Left colon (tissue), 2 donors: ENCODE results near the gene PKLR. TPM values are rescaled to one million over a fixed set of nuclear protein-coding genes. Genes with fewer than 3 reads are reported as not detected.
"Not testable (repeated sequence)": the region's sequence is repeated elsewhere in the genome, so short reads cannot be mapped to it uniquely, and the experiment has no call there.

ENCODE experiments used
- ATAC-seq: fragments of 200-7000 bp; cut with Tn5 transposase; one replicate; pipeline ENCODE4 v1.9.1; 2020; ENCODE audit warnings: mild to moderate bottlenecking, moderate library complexity
- DNase-seq, 2 donors: peaks; one replicate each; pipeline ENCODE4 v3.0.0-alpha.2; 2020
- intact Hi-C, 2 donors: fragments of 100-400 bp; cut with DNase I in 1 of 2; cut with micrococcal nuclease in 1 of 2; formaldehyde crosslinking; loops; one replicate each; pipeline versions ENCODE4 v1.11.2 to v1.14.0; 2022; cut with DNase I, micrococcal nuclease
- microRNA-seq, 2 donors: library from miRNA; unstranded; fragments of <30 nt; microRNA quantifications; one replicate each; pipeline versions ENCODE4 v1.1.0 to v1.2.0, GENCODE V29; 2020
- total RNA-seq, 2 donors: library from RNA; stranded (reverse); fragmentation: NEBNext Ultra II Directional; extraction: Animal tissue kit (Norgen Biotek cat#: 25700); gene quantifications; one replicate each; pipeline ENCODE4 v1.2.1, GENCODE V29; 2021
- donor health status: DM: no; HTN: no; CAD: no.
- donor health status: DM: yes; HTN: yes; CAD: no.

PKLR gene
- total RNA-seq, 2 donors from 2014 or later, result 1.0 to 1.9 TPM

GRCh38 chr1:155247667-155248553 lies 53.3 kb downstream of the PKLR start:
- no peak for DNase-seq
- intact Hi-C loops, result no loop called here
- no peak for ATAC-seq

- DNase-seq, ATAC-seq, intact Hi-C loops: not testable (repeated sequence)
Observed at GRCh38 chr1:155246796-155247195, 54.4 kb downstream of the PKLR start.

- intact Hi-C loops, result no loop called here
- no peak for ATAC-seq
- DNase-seq, result no peak
Observed at GRCh38 chr1:155245163-155245524, 56.1 kb downstream of the PKLR start.

GRCh38 chr1:155244368-155245162 lies 56.7 kb downstream of the PKLR start:
- peak; percentile 95 to 98 for DNase-seq
- intact Hi-C loops, result no loop called here
- peak; percentile 82 for ATAC-seq

GRCh38 chr1:155242805-155243358 lies 58.4 kb downstream of the PKLR start:
- ATAC-seq (peak; percentile 14), DNase-seq (no peak)
- intact Hi-C loops, result no loop called here

- intact Hi-C loops, result no loop called here
- DNase-seq (no peak), ATAC-seq (peak; percentile 13)
Observed at GRCh38 chr1:155241841-155242264, 59.4 kb downstream of the PKLR start.

GRCh38 chr1:155241069-155241679 lies 60.1 kb downstream of the PKLR start:
- ATAC-seq, result peak; percentile 71
- intact Hi-C loops, result no loop called here
- DNase-seq, result peak; percentile 70 to 81

Small RNA genes lying within 50 kb of the gene (microRNA-seq; reads per million reads assigned to microRNA genes)
- gene MIR555, result 0 reads per million in 2 donors

Other genes with a start within 250 kb of the PKLR start
- 10 to 100 TPM; 23.0 to 33.5 TPM for gene EFNA4, start 237.7 kb downstream of the PKLR start, total RNA-seq
- 10 to 100 TPM in 1 of 2 donors, 1 to 10 TPM in 1; 7.7 to 23.1 TPM for gene EFNA3, start 222.6 kb downstream of the PKLR start, total RNA-seq
- 100 to 1,000 TPM in 1 of 2 donors, 10 to 100 TPM in 1; 63.0 to 176 TPM for gene EFNA1, start 173.6 kb downstream of the PKLR start, total RNA-seq
- 100 to 1,000 TPM in 1 of 2 donors, 10 to 100 TPM in 1; 70.6 to 107 TPM for gene SLC50A1, start 165.6 kb downstream of the PKLR start, total RNA-seq
- 100 to 1,000 TPM in 1 of 2 donors, 10 to 100 TPM in 1; 93.9 to 131 TPM for gene DPM3, start 160.9 kb downstream of the PKLR start, total RNA-seq
- 100 to 1,000 TPM; 143 to 164 TPM for gene KRTCAP2, start 128.1 kb downstream of the PKLR start, total RNA-seq
- gene TRIM46, start 127.6 kb downstream of the PKLR start, total RNA-seq, result under 1 TPM; 0.28 to 0.52 TPM
- 10 to 100 TPM; 20.0 to 20.9 TPM for gene THBS3, start 93.5 kb downstream of the PKLR start, total RNA-seq
- 10 to 100 TPM; 36.3 to 46.4 TPM for gene MTX1, start 92.7 kb downstream of the PKLR start, total RNA-seq
- 10 to 100 TPM; 19.9 to 21.7 TPM for gene ENTREP3, start 46.0 kb downstream of the PKLR start, total RNA-seq
- gene SCAMP3, start 39.1 kb downstream of the PKLR start, total RNA-seq, result 10 to 100 TPM; 43.1 to 53.2 TPM
- gene CLK2, start 27.9 kb downstream of the PKLR start, total RNA-seq, result 10 to 100 TPM; 34.3 to 41.0 TPM
- gene HCN3, start 24.0 kb downstream of the PKLR start, total RNA-seq, result 10 to 100 TPM; 11.2 to 21.5 TPM
- gene FDPS, start 7.4 kb upstream of the PKLR start, total RNA-seq, result 100 to 1,000 TPM; 192 to 375 TPM
- 10 to 100 TPM; 73.2 to 78.8 TPM for gene RUSC1, start 19.5 kb upstream of the PKLR start, total RNA-seq